GM18858 (cell line): Measurements from ENCODE around the gene CFAP20.

Experiments used
- ATAC-seq: cut with Tn5 transposase; IDR thresholded peaks from one replicate; pipeline ENCODE4 v1.9.1; 2021; ENCODE audit not compliant: unreplicated experiment

CFAP20 gene

DNA sequence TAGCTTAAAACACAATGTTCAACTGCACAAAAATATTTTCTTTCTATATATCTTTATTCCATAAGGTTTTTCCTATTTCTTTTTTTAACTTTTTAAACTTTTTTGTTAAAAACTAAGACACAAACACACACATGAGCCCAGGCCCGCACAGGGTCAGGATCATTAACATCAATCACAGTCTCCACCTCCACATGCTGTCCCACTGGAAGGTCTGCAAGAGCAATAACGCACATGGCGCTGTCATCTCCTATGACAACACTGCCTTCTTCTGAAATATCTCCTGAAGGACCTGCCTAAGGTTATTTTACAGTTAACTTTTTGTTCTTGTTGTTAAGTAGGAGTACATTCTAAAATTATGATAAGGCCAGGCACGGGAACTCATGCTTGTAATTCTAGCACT, 4.1 kb downstream of the CFAP20 start:
- ATAC-seq, result no peak

DNA sequence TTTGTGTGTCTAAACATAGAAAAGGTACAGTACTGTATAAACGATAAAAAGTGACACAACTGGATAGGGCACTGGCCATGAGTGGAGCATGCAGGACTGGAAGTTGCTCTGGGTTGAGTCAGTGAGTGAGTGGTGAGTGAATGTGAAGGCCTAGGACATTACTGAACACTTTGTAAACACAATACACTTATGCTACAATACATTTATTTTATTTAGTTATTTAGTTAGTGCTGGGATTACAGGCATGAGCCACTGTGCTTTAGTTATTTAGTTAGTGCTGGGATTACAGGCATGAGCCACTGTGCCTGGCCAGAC, 4.6 kb downstream of the CFAP20 start:
- ATAC-seq, result no peak

GRCh38 chr16:58123896-58124600, 5.1 kb downstream of the CFAP20 start:
- ATAC-seq, result no peak

DNA sequence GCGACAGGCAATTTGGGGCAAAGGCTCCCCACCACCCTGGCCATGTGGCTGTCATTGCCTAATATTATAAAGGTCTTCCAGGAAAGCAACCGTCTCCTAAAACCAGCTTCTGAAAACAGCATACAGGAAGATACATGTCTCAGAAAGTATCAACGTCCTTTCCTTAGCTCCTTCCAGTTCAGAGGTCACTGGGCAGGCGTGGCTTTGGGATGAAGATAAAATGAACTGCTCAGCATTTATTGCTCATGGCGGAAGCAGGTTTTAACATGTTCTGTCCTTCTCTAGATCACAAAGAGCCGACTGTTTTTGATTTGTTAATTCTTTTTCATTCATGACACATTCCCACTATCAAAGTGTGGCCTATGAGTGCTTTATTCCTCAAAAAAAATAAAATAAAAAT, 8.0 kb downstream of the CFAP20 start:
- no peak for ATAC-seq

- ATAC-seq, result no peak
Observed at GRCh38 chr16:58120234-58120633, 8.9 kb downstream of the CFAP20 start.

GRCh38 chr16:58119509-58119845, 9.7 kb downstream of the CFAP20 start:
- no peak for ATAC-seq

DNA sequence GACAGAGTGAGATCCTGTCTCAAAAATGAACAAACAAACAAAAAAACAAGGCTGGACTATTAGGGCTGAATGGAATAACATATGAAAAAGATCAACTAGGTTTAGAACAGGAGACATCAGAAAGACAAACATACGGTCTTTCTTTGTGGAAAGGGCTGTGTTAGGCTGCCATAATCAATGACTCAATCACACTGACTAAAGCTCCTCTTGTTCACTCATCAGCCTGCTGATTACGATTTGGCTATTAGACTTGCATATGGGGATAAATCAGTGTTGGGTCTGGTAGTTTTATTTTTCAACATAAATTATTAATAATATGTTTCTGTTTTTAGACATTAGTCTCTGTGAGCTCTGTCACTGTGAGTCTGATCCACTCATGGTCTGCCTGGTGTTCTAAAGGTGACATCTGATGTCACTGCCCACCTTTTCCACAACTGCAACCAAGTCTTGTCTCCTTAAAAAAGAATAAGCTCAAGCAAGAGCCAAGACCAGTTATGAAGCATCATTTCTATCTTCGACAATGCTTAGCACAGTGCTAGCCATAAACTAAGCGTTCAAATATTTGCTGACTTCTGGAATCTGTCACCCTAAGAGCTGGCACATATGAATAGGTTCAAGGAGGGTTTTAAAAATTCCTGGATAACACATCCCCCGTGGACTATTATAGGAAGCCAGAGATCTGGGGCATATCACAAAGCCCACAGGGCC, 10.2 kb downstream of the CFAP20 start:
- no peak for ATAC-seq

- no peak for ATAC-seq
Observed at GRCh38 chr16:58116529-58116928, 12.7 kb downstream of the CFAP20 start.

GRCh38 chr16:58116081-58116480, 13.1 kb downstream of the CFAP20 start:
- ATAC-seq, result no peak

- no peak for ATAC-seq
Observed at GRCh38 chr16:58114827-58115825, 14.1 kb downstream of the CFAP20 start.

GRCh38 chr16:58111302-58111627, 17.9 kb downstream of the CFAP20 start:
- ATAC-seq, result no peak

GRCh38 chr16:58110571-58111301, 18.4 kb downstream of the CFAP20 start:
- no peak for ATAC-seq

DNA sequence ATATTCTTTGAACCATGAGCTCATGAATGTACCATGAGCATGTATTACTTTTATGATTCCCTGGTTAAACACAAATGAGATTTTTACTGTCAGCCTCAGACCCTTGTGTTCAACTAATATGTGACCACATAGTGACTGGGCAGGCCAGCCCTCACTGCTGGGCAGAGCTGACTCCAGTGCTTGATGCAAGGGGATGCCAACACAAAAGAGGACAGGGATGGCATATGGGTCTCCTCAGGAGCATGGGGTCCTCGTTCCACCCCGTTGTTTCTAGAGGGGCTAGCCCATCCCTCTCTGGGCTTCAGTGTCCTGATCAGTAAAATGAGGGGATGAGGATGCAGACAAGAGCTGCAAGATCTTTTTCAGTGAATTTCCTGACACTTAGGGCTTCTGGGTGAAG, 19.3 kb downstream of the CFAP20 start:
- no peak for ATAC-seq

DNA sequence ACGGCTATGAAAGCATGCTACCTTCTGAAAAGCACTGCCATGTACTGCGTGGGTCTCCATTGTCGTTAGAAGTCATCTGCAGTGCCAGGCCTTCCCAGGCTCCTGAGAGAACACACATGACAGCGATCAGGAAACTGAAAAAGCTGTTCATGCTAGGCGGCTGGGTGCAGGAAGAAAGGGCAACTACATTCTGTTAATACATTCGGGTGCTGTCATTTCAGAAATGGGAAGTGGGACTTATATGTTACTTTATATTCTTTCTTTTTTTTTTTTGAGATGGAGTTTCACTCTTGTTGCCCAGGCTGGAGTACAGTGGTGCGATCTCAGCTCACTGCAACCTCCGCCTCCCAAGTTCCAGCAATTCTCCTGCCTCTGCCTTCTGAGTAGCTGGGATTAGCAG, 19.9 kb downstream of the CFAP20 start:
- no peak for ATAC-seq

GRCh38 chr16:58107709-58108108, 21.5 kb downstream of the CFAP20 start:
- ATAC-seq, result no peak

DNA sequence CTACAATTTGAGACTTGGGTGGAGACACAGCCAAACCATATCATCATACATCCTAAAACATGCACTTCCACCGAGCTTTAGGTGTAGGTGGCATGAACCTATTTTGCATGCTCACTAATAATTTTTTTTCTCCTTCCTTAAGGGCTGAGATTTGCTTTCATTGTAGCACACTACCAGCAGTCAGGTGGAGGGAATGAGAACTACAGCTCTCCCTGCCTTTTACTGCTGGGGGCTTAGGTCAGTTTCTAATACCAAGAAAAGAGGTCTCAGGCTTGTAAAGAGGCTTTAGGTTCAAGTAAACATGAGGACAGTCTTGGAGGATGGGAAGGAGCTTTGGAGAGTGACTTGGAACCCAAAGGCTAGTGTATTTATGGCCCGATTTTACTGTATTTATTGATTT, 22.0 kb downstream of the CFAP20 start:
- ATAC-seq, result no peak

- ATAC-seq, result no peak
Observed at GRCh38 chr16:58105631-58106030, 23.6 kb downstream of the CFAP20 start.

DNA sequence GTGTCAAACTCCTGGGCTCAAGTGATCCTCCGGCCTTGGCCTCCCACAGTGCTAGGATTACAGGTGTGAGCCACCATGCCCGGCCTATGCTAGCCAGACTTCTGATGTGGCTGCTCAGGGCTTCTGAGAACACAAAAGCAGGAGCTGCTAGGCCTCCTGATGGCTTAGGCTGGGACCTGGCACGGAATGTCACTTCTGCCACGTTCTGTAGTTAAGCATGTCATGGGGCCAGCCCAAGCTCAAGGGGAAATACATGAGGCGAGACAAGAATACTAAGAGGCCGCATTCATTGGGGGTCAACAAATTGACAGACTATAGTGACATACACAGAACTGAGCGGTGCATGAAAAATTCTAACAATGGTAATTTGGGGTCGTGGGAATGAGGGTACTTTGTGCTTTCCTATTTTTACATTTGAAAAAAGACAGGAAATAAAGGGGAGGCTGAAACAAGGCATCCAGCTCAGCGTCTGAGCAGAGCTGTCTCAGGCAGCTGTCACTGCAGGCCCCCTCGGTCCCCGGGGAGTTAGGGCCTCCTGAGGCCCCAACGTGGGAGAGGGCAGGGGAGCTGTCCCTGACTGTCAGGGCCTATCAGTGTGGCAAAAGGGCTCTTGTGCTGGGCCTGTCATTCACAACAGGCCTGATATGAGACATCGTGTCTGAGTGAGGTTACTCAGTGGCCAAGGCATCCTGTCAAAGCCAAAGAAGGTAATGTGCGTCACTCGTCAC, 26.4 kb downstream of the CFAP20 start:
- no peak for ATAC-seq

GRCh38 chr16:58099956-58100300, 29.3 kb downstream of the CFAP20 start:
- no peak for ATAC-seq

DNA sequence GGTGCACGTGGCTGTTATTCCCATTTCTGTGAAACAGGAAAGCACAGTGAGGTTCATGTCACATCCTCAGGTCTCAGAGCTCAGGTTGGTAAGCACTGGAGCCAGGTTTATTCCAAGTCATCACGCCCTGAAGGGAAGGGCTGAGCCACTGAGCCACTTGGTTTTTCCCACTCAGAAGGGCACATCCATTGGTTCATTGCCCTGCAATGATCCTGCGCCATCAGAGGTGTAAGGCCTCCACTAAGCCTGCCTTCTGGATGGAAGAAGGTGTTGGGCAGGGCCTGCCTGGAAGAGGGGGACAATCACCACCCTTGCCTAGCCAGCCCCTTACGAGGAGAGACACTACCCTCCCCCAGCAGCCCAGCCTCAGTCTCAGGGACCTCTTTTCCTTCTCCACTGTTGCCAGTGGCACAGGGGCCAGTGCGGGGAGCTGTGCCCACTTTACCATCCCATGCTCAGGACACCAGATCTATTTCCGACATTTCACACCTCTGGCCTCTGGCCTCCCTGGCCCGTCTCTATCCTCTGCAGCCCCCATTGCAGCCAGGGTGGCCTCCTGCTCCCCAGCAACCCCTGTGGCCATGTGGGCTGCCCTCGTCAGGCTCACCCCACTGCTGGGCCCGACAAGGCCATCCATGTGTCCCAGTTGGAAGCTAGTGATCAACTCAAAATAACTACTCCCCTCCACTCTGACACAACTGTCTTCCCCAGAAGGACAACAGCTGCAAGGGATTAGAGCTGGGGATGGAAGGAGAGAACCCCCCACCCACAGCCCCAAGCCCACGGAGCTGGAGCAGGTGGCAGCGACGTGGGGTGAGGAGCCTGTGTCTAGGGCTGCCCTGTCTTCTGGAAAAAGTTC, 29.9 kb downstream of the CFAP20 start:
- no peak for ATAC-seq
